Measurements from ENCODE around the gene BTBD1.

BTBD1 gene

GRCh38 chr15:82966671-82967071 lies 100.4 kb downstream of the BTBD1 start:
- Histone ChIP-seq H3K4me3 (ENCODE audit: low read depth in 1 of 5, low read length in 5 of 5) (no peak overlapping the region), H3K9ac (ENCODE audit: low read length in 5 of 5) (no peak overlapping the region), H3K9me3 (ENCODE audit: control insufficient read depth in 5 of 5, low read length in 5 of 5) (no peaks in the 10 kb centered on the region), H3K36me3 (ENCODE audit: control insufficient read depth in 5 of 5, insufficient read depth in 5 of 5, low read length in 5 of 5) (no peaks in the 10 kb centered on the region), H3K27me3 (ENCODE audit: control insufficient read depth in 5 of 5, insufficient read depth in 4 of 5, low read length in 5 of 5) (no peaks in the 10 kb centered on the region), H3K27ac (ENCODE audit: low read depth, low read length) (no peak overlapping the region), H3K4me1 (ENCODE audit: control insufficient read depth in 5 of 5, insufficient read depth in 5 of 5, low read length in 5 of 5) (no peaks in the 10 kb centered on the region)
